Astrocyte (in vitro differentiated cells and primary cell): ENCODE data around the gene COL9A2.

Experiments used
- EZH2 ChIP-seq: IDR thresholded peaks from 2 replicates; pipeline ENCODE4 v1.6.1; 2012; ENCODE audit warnings: mild to moderate bottlenecking, low read length, inconsistent platforms; ENCODE audit not compliant: insufficient read depth
- TF ChIP-seq, protein P1 (sequence below): IDR thresholded peaks from 2 replicates; pipeline ENCODE4 v1.5.1; 2011; ENCODE audit warnings: low read depth, mild to moderate bottlenecking, inconsistent platforms, low read length, moderate library complexity; ENCODE audit not compliant: insufficient read depth

DNA sequence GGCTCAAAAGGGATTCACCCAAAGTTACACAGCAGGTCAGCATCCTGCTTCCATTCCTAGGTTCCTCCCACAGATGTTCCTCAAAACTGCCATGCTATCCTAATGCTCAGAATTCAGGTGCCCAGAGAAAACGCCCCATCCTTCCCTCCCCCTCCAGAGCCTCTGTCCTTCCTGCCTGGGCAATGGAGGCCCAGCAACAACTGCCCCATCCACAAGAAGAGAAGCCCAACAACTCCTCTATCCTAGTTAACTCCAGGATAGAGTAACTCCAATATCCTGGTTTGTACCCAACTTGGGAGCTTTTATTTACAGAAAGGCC is 16.9 kb downstream of the COL9A2 start:
- TF ChIP-seq, protein P1, sequence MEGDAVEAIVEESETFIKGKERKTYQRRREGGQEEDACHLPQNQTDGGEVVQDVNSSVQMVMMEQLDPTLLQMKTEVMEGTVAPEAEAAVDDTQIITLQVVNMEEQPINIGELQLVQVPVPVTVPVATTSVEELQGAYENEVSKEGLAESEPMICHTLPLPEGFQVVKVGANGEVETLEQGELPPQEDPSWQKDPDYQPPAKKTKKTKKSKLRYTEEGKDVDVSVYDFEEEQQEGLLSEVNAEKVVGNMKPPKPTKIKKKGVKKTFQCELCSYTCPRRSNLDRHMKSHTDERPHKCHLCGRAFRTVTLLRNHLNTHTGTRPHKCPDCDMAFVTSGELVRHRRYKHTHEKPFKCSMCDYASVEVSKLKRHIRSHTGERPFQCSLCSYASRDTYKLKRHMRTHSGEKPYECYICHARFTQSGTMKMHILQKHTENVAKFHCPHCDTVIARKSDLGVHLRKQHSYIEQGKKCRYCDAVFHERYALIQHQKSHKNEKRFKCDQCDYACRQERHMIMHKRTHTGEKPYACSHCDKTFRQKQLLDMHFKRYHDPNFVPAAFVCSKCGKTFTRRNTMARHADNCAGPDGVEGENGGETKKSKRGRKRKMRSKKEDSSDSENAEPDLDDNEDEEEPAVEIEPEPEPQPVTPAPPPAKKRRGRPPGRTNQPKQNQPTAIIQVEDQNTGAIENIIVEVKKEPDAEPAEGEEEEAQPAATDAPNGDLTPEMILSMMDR = no peak
- TF ChIP-seq EZH2 = no peak
